ENCODE results near the gene RNF152.
"Not testable (repeated sequence)": the region's sequence is repeated elsewhere in the genome, so short reads cannot be mapped to it uniquely, and the experiment has no call there.

The RNF152 gene

DNA sequence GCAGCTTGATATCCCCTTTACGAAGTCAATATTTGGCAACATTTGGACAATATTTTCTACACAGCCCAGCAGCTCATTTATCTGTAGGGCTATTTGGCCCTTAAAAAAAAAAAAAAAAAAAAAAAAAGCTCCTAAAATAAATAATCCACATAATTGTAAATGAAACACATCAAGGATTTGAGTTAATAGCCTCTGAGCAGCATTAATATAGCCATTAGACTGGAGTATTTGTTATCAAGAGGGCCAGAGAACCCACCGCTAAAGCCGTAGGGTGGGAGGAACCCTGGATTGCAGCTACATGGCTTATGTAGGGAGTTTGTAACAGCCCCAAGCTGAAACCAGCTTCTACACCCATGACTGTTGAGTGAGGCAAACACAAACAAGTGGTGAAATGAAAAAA is 84.5 kb downstream of the RNF152 start:
- DNase-seq: no peak

DNA sequence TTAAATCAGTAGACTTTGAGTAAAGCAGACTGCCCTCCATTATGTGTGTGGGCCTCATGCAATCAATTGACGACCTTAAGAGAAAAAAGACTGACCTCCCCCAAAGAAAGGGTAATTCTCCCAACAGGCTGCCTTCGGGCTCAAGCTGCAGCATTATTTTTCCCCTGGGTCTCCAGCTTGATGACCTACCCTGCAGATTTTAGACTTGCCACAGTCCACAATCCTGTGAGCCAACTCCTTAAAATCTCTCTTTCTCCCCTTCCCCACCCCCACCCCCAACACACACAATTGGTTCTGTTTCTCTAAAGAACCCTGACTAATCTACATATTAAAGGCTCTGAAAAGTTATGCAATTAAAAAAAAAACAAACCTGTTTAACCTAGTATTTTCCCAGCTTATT is 89.4 kb downstream of the RNF152 start:
- no peak for DNase-seq

DNA sequence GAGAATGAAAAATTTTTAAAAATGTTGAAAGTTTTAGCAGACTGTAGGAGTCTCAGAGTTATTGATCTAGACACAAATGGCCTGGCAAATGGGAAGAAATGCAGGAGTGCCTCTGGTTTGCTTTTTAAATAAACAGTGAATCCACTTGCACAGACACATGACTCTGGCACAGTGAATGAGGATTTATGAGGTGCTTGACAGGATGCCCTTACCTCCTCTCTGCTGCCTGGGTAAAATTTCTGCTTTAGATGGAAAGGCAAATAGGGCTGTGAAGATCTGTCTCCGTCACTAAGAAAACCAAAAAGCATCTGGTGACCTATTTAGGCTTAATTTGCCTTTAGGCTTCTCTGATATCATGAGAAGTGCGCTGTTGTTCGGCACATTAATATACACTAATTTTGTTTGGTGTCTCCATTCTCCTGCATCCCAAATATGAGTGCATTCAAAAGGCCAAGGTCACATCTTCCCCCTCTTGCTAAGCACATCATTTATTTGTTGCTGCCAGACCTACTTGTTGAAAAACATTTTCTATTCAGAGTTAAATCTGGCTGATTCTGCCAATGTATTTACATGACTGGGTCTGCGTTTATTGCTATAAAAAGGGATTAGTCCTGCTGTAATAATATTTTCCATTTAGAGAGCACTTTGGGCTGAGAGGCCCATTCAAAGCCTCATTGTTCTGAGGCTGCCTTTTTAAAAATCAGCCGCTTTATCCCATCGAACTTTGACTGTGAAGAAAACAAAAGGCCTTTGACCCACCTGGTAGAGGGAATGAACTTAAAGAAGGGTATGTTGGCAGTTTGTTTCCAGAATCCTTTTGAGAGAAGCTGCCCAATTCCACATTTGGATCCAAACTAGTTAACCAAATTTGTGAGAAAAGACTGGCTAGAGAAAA is 94.9 kb downstream of the RNF152 start:
- DNase-seq: no peak

DNA sequence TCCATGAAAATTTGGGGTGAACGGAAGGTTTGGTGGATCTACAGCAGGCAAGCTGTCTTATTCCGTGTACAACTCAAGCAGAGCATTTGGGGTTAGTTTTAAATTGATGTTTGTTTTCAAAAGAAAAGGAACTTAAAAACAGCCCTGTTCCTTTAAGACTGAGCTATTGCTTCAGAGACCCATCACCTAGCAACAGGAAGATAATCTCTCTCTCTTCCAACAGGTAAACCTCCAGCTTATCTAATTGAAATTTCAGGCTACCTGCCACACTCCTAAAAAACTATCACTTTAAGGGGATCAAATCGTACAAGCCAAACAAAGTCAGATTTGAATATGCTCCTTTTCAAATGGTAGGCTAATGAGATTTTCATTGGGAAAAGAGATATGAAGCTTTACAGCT is 101.8 kb downstream of the RNF152 start:
- DNase-seq: no peak

DNA sequence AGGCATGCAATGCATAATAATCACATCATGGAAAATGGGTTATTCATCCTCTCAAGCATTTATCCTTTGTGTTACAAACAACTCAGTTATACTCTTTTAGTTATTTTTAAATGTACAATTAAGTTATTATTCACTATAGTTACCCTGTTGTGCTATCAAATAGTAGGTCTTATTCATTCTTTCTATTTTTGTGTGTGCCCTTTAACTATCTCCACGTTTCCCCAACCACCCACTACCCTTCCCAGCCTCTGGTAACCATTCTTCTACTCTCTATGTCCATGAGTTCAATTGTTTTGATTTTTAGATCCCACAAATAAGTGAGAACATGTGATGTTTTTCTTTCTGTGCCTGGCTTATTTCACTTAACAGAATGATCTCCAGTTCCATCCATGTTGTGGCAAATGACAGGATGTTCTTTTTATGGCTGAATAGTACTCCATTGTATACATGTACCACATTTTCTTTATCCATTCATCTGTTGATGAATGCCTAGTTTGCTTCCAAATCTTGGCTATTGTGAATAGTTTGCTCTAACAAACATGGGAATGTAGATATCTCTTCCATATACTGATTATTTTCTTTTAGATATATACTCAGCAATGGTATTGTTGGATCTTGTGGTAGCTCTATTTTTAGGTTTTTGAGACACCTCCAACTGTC is 105.7 kb downstream of the RNF152 start:
- DNase-seq: not testable (repeated sequence)

DNA sequence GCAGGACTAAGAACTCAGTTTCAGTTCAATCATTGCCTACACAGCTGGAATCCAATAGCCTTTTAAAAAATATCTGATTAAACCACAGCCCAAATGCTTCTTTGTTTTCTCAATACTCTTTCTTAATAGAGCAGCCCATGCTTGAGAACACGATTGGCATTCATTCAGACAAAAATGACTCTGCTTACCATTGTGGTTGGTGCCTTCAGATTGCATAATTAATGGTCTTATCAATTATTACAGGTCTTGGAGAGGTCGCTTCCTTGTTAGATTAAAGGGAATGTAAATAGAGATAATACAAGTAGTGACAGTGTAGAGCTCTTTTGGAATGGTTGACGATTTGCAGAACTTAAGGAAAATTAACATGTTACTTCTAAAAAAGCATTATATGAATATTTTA is 107.2 kb downstream of the RNF152 start:
- no peak for DNase-seq

DNA sequence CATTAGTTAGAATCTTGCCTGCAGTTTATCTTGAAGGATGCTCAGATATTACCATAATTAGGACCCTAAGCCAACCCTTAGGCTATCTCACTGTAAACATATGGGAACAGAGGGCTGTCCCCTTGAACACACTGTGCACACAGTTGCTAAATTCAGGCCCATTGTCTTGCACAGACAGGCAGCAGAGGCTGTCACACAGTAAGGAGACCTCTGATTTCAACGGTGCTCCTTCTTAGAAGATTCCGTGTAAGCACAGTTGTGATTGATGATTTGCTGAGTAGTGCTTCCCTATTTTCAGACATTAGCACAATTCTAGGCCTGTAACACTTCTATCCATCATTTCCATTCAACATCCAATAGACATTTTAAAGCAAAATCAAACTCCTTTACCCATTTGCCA is 108.0 kb downstream of the RNF152 start:
- no peak for DNase-seq

DNA sequence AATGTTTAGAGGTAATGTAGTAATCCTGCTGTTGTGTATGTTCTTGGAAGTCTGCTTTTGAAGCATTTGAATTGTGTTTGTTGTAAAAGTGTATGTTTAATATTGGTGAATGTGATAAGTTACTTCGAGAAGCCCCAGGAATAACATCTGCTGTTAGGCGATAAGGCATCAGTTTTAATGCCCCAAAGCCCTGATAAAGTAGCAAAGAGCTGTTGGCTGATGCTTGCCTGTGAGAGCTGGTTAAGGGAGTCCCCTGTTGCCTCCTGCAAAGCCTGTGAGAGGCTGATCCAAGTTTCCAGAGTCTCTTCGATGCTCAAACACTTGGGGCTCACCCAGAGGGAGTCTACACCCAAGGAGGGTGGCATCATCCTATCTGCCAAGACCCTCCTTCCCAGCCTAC is 110.3 kb downstream of the RNF152 start:
- no peak for DNase-seq

DNA sequence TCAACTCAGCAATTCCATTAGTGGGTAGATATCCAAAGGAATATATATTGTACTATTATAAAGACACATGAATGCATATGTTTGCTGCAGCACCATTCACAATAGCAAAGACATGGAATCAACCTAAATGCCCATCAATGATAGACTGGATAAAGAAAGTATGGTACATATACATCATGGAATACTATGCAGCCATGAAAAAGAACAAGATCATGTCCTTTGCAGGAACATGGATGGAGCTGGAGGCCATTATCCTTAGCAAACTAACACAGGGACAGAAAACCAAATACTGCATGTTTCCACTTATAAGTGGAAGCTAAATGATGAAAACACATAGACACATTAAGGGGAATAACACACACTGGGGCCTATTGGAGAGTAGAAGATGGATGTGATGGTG is 116.6 kb downstream of the RNF152 start:
- DNase-seq: not testable (repeated sequence)

DNA sequence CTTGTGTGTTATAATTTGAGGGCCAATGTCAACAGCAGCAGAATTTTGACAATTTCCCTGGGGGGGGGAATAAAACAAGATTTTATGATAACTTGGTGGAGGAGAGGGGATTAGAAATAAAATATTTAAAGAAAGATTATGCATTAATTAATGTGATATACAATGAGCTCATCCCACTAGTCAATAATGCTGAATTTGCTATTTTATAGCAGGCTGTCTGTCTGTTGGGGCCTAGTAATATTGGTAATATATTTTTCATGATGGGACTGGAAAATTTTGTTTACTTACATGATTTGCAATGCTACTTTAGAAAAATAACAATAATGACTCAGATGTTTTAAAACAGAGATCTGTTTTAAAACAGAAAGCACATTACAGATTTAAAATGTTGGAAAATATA is 118.0 kb downstream of the RNF152 start:
- no peak for DNase-seq

DNA sequence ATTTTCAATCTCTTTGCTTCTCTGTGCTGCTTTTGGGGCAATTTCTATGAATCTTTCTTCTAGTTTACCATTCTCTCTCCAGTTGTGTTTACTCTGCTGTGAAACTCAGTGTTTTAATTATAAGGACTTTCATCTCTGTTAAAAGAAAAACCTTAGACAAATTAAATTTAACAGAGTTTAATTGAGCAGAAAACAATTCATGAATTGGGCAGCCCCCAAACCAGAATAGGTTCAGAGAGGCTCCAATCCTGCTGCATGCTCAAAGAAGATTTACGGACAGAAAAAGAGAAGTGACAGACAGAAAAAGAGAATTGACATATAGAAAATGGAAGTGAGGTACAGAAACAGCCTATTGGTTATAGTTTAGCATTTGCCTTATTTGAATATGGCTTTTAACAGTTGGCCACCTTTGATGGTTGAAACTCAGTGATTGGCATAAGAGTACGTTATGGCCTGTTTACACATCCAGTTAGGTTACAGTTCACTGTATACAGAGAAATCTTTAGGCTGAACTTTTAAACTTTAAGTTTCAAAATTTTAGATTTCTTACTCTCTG is 120.4 kb downstream of the RNF152 start:
- no peak for DNase-seq

DNA sequence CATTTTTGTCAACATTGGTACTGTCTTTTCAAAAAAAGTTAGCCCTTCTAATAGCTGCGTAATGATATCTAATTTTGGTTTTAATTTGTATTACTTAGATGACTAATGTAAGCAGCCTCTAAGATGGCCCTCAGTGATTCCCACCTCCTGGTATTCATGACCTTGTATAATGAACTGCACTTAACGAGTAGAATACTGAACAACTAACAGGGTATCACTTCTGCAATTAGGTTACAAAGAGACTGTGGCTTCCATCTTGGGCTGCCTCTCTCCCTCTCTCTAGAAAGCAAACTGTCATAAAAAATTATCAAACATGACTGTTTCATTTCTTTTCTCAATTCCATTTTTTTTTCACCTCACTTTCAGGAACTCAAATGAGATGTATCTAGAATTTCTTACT is 120.9 kb downstream of the RNF152 start:
- no peak for DNase-seq

DNA sequence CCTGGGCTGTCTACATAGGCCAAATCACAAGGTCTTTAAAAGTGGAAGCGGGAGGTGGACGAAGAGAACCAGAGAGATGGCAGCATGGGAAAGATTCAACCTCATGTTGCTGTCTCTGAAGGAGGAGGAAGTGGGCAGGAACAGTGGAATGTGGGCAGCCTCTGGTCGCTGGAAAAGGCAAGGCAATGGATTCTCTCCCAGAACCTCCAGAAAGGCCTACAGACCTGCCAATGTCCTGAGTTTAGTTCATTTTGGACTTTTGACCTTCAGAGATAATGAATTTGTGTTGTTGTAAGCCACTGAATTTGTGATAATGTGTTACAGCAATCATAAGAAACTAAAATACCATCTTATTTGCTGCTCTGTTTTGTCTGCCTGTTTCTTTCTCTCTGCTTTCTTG is 122.5 kb downstream of the RNF152 start:
- no peak for DNase-seq

DNA sequence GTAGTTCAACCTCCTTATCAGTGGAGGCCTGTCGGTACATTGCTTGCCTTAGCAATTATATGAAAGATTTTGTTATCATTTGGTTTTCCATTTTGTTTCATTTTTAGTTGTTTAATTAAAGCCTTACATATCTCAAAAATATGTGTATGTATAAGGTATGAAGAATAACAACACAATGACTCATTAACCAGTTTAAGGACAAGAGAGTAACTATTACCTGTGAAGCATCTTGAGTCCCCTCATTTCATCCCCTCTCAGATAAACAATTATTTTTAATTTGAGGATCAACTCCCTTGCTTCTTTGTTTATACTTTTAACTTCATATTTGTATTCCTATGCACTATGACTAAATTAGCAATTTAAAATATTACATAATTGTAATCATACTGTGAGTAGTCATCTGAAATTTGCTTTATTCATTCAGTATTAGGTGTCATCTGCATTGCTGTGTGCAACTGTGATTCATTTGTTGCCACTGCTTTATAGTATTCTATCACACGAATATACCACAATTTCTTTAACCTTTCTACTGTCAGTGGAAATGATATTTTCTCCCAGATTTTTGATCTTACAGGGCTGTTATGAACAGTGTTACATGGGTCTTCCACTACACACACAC is 126.4 kb downstream of the RNF152 start:
- DNase-seq: no peak

DNA sequence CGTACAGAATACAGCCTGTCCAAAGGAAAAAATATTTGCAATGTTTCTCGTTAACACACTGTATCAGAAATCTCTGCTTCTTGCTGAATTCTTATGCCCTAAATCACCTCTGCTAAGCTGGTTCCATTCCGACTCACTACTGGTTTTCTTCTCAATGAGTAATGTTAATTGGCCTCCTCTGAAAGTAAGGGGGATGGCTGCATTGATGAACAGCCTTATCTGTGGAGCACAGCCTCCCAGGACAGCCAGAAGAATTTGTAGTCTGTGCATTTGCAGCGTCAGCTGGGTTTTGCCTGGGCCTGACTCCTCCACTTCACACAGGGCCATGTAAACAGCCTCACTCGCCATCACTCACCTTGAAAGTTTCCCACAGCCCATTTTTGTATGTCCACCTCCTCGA is 127.7 kb downstream of the RNF152 start:
- DNase-seq: no peak

DNA sequence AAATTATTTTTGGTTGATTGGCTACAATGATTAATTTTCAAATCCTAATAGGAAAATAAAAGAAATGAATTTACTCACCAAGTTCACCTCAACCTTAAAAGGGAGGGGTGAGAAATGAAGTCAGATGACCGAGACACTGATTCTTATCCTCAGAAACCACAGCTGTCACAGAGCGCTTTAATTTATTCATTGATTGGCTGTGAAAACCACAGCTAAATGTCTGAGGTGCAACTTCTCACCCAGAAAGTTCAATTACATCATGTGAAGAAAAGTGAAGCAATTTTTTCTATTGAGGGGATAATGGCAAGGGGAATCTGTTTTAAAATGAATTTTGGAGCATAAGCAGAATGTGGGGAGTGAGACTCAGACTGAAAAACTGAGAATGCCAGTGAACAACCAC is 128.4 kb downstream of the RNF152 start:
- DNase-seq: no peak

DNA sequence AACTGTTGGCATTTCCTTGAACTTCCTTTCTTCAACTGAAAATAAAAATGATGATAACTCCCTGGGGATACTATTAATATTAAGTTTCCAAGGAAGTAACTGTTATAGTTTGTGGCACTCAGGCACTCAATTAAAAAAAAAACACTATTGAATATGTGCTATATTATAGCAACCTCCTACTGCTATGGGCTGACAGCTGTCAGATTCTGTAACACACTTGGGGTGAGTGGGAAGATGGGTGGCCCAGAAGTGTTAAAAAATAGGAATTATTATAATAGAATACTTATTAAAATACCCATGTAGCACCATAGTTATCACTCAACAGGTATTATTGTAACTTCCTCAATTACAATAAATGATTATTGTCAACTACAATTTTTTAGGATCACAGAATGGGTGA is 130.9 kb downstream of the RNF152 start:
- no peak for DNase-seq

Data from 8988T (cell line).